HEK293 (cell line): ENCODE data around the gene TGIF1.
"Not testable (repeated sequence)": the region's sequence is repeated elsewhere in the genome, so short reads cannot be mapped to it uniquely, and the experiment has no call there.

Source experiments
- CTCF ChIA-PET: fragments of 350-600 bp; formaldehyde crosslinking; extraction: SDS; loops from one replicate; lab custom pipeline; 2021; ENCODE audit warnings: antibody characterized with exemption; lab: Yijun Ruan, JAX
- POLR2A ChIA-PET: fragments of 300-600 bp; formaldehyde crosslinking; extraction: SDS; loops from one replicate; lab custom pipeline; 2020; ENCODE audit warnings: antibody characterized with exemption, inconsistent platforms; lab: Yijun Ruan, JAX
- H3K27ac ChIP-seq: fragments of 200-500 bp; sonication (Bioruptor generic); 2 replicates; pipeline ENCODE4 v1.5.1; 2014; ENCODE audit warnings: low read depth, low read length, control low read depth, inconsistent platforms; ENCODE audit errors: extremely low read depth
- H3K36me3 ChIP-seq, 2 experiments: fragments of 200-500 bp in 1 of 2; sonication (Bioruptor generic) in 1 of 2; 1 replicate in 1 of 2; 2 replicates in 1 of 2; pipeline ENCODE4 v1.5.1; 2014 to 2017; ENCODE audit warnings: inconsistent platforms in 2 of 2, low read length in 2 of 2; ENCODE audit not compliant: control insufficient read depth in 2 of 2, insufficient read depth in 1 of 2
- H3K4me1 ChIP-seq: fragments of 200-500 bp; sonication (Bioruptor generic); 2 replicates; pipeline ENCODE4 v1.5.1; 2014; ENCODE audit warnings: mild to moderate bottlenecking, low read length, inconsistent platforms; ENCODE audit not compliant: control insufficient read depth, insufficient read depth
- H3K4me3 ChIP-seq: 2 replicates; pipeline ENCODE4 v1.5.1; 2011; ENCODE audit warnings: low read depth, mild to moderate bottlenecking, control low read depth, low read length, moderate library complexity
- H3K9me3 ChIP-seq: fragments of 200-500 bp; sonication (Bioruptor generic); 2 replicates; pipeline ENCODE4 v1.5.1; 2014; ENCODE audit warnings: low read depth, low read length, inconsistent platforms; ENCODE audit not compliant: control insufficient read depth, insufficient read depth
- ATF2 ChIP-seq: fragments of 450-650 bp; formaldehyde crosslinking; IDR thresholded peaks from 2 replicates; pipeline ENCODE4 v1.5.1; 2016; ENCODE audit warnings: missing biosample characterization, missing genetic modification characterization, low read depth
- KLF10 ChIP-seq: fragments of 450-650 bp; IDR thresholded peaks from 2 replicates; pipeline ENCODE4 v1.5.1; 2018; ENCODE audit warnings: missing biosample characterization, mild to moderate bottlenecking, missing genetic modification characterization
- OVOL3 ChIP-seq: fragments of 450-650 bp; formaldehyde crosslinking; IDR thresholded peaks from 2 replicates; pipeline ENCODE4 v1.5.1; 2016; ENCODE audit warnings: missing biosample characterization, missing genetic modification characterization
- SETDB1 ChIP-seq: IDR thresholded peaks from one replicate; pipeline ENCODE4 v1.6.1; 2017; ENCODE audit warnings: mild to moderate bottlenecking, low read length, moderate library complexity, mixed read lengths; ENCODE audit not compliant: insufficient read length
- YY1 ChIP-seq: fragments of 450-650 bp; formaldehyde crosslinking; IDR thresholded peaks from 2 replicates; pipeline ENCODE4 v1.5.1; 2018; ENCODE audit warnings: missing biosample characterization, missing genetic modification characterization
- ZNF133 ChIP-seq: fragments of 450-650 bp; formaldehyde crosslinking; IDR thresholded peaks from 2 replicates; pipeline ENCODE4 v1.5.1; 2016; ENCODE audit warnings: missing biosample characterization, missing genetic modification characterization
- ZNF266 ChIP-seq: fragments of 450-650 bp; formaldehyde crosslinking; IDR thresholded peaks from 2 replicates; pipeline ENCODE4 v1.5.1; 2016; ENCODE audit warnings: missing biosample characterization, missing genetic modification characterization, low read depth
- ZNF362 ChIP-seq: fragments of 450-650 bp; formaldehyde crosslinking; IDR thresholded peaks from 2 replicates; pipeline ENCODE4 v1.5.1; 2016; ENCODE audit warnings: missing biosample characterization, missing genetic modification characterization
- ZNF510 ChIP-seq: fragments of 450-650 bp; formaldehyde crosslinking; IDR thresholded peaks from 2 replicates; pipeline ENCODE4 v1.5.1; 2018; ENCODE audit warnings: mild to moderate bottlenecking, missing genetic modification characterization, missing biosample characterization; ENCODE audit not compliant: insufficient replicate concordance
- ZNF513 ChIP-seq: fragments of 450-650 bp; IDR thresholded peaks from 2 replicates; pipeline ENCODE4 v1.5.1; 2018; ENCODE audit warnings: missing biosample characterization, missing genetic modification characterization
- ZNF571 ChIP-seq: fragments of 450-650 bp; formaldehyde crosslinking; IDR thresholded peaks from 2 replicates; pipeline ENCODE4 v1.5.0; 2017; ENCODE audit warnings: missing biosample characterization, missing genetic modification characterization
- ZNF701 ChIP-seq: fragments of 450-650 bp; formaldehyde crosslinking; IDR thresholded peaks from 2 replicates; pipeline ENCODE4 v1.5.1; 2016; ENCODE audit warnings: missing biosample characterization, missing genetic modification characterization

The TGIF1 gene

GRCh38 chr18:3468833-3469232, 18.9 kb downstream of the TGIF1 start:
- 0 out of 2 replicates have a peak, but pooled peaks have one; percentile 32 for TF ChIP-seq ATF2 (tag by site-specific recombination)
- no peak for TF ChIP-seq ZNF513 (tag by site-specific recombination)
- TF ChIP-seq ZNF362 (tag by site-specific recombination): no peak
- ChIA-PET POLR2A (interaction anchor here (1.5 to 1.9 kb wide), 2 partner anchors 17 to 125 kb away, joined by 3 to 7 read pairs; no protein-coding TSS in a partner anchor), CTCF (interaction anchor here (0.8 to 2.6 kb wide), 7 partner anchors 10 to 223 kb away, joined by 3 to 13 read pairs (median 4); no protein-coding TSS in a partner anchor)
- Histone ChIP-seq H3K36me3 (no peaks in the 10 kb centered on the region), H3K27ac (no peak overlapping the region), H3K4me3 (no peak overlapping the region), H3K9me3 (no peaks in the 10 kb centered on the region), H3K4me1 (no peaks in the 10 kb centered on the region)

GRCh38 chr18:3471141-3471648, 21.2 kb downstream of the TGIF1 start:
- no peak overlapping the region for H3K4me3 ChIP-seq
- no peaks in the 10 kb centered on the region for H3K9me3 ChIP-seq
- ChIA-PET CTCF (interaction anchor here (0.6 to 2.6 kb wide), 2 partner anchors 13 to 17 kb away, joined by 3 to 13 read pairs; no protein-coding TSS in a partner anchor), POLR2A (interaction anchor here (0.6 to 1.4 kb wide), 2 partner anchors 24 to 123 kb away, joined by 3 read pairs; no protein-coding TSS in a partner anchor)
- H3K4me1 ChIP-seq: no peaks in the 10 kb centered on the region
- H3K27ac ChIP-seq: no peak overlapping the region
- no peak for TF ChIP-seq SETDB1
- no peak for TF ChIP-seq ZNF701 (tag by site-specific recombination)
- TF ChIP-seq ZNF571 (tag by site-specific recombination): no peak
- TF ChIP-seq ZNF266 (tag by site-specific recombination): no peak
- TF ChIP-seq KLF10: no peak
- no peak for TF ChIP-seq ZNF510 (tag by site-specific recombination)
- TF ChIP-seq ZNF133 (tag by site-specific recombination): no peak
- no peak for TF ChIP-seq OVOL3
- no peak for TF ChIP-seq YY1 (tag by site-specific recombination)
- TF ChIP-seq, all 188 proteins: peak for 0
- H3K36me3 ChIP-seq: no peaks in the 10 kb centered on the region

- POLR2A ChIA-PET, H3K27ac ChIP-seq, H3K36me3 ChIP-seq, H3K9me3 ChIP-seq, H3K4me3 ChIP-seq, H3K4me1 ChIP-seq: not testable (repeated sequence)
- CTCF ChIA-PET: interaction anchor here (1.0 kb wide), 1 partner anchor 11 kb away, joined by 5 read pairs; no protein-coding TSS in a partner anchor
These were observed 22.1 kb downstream of the TGIF1 start for GRCh38 chr18:3472121-3472520.
